ENCODE results near the gene ATP9B. TPM values are rescaled to one million over a fixed set of nuclear protein-coding genes. Genes with fewer than 3 reads are reported as not detected.

Gene ATP9B
- total RNA-seq, 1 experiment from 2014 or later = 17.8 TPM

- Histone ChIP-seq H3K4me1 (ENCODE audit: control insufficient read depth in 1 of 2, insufficient read depth in 2 of 2, low read length in 2 of 2) (peaks cover under 1 to 2% of the 10 kb centered on the region in 2 experiments; a peak in 3 of 4 replicates), H3K4me3 (replicated peaks in 1 of 2; ENCODE audit: low read depth in 1 of 2, low read length in 2 of 2) (no peak overlapping the region), H3K9ac (ENCODE audit: low read length) (no peak overlapping the region), H3K79me2 (ENCODE audit: insufficient read depth, low read length) (no peaks in the 10 kb centered on the region), H3K27me3 (ENCODE audit: insufficient read depth, low read length) (no peaks in the 10 kb centered on the region), H3K27ac (ENCODE audit: low read depth, low read length) (no peak overlapping the region), H4K20me1 (ENCODE audit: insufficient read depth) (no peaks in the 10 kb centered on the region), H3K4me2 (ENCODE audit: low read length) (no peak overlapping the region), H3K36me3 (ENCODE audit: control insufficient read depth in 1 of 2, insufficient read depth in 2 of 2, low read length in 2 of 2) (0 out of 4 replicates have a peak, but pooled peaks cover 0 to 4% of the 10 kb centered on the region in 2 experiments), H3K9me3 (ENCODE audit: control insufficient read depth in 1 of 2, insufficient read depth in 1 of 2, low read depth in 1 of 2, low read length in 2 of 2) (no peaks in the 10 kb centered on the region), H2AFZ (ENCODE audit: low read depth, low read length, poor library complexity, severe bottlenecking) (no peak overlapping the region), H3K9me2 (ENCODE audit: insufficient read depth) (no peaks in the 10 kb centered on the region)
- intact Hi-C loops (cut with micrococcal nuclease) = no loop called here
- no TSS peak for BruUV-seq (replicated peaks)
- POLR2A ChIA-PET = no interaction called here
- ATAC-seq (no peak), DNase-seq (ENCODE audit: low read depth, low spot score) (no peak)
- no peak for TF ChIP-seq SP1 (IDR thresholded peaks at IDR 0.05; ENCODE audit: low read depth)
- no peak for TF ChIP-seq EZH2phosphoT487 (IDR thresholded peaks at IDR 0.05; ENCODE audit: borderline replicate concordance)
- no peak for TF ChIP-seq YY1 (IDR thresholded peaks at IDR 0.05; ENCODE audit: extremely low read depth, insufficient replicate concordance, low read depth, low read length)
- no peak for TF ChIP-seq EGR1 (IDR thresholded peaks at IDR 0.05; ENCODE audit: low read depth)
- no peak for TF ChIP-seq POLR2A (IDR thresholded peaks at IDR 0.05; ENCODE audit: borderline replicate concordance, extremely low read depth, insufficient read depth, insufficient read length)
- TF ChIP-seq RAD21 (IDR thresholded peaks at IDR 0.05; ENCODE audit: low read depth) = no peak
- TF ChIP-seq, protein P1, sequence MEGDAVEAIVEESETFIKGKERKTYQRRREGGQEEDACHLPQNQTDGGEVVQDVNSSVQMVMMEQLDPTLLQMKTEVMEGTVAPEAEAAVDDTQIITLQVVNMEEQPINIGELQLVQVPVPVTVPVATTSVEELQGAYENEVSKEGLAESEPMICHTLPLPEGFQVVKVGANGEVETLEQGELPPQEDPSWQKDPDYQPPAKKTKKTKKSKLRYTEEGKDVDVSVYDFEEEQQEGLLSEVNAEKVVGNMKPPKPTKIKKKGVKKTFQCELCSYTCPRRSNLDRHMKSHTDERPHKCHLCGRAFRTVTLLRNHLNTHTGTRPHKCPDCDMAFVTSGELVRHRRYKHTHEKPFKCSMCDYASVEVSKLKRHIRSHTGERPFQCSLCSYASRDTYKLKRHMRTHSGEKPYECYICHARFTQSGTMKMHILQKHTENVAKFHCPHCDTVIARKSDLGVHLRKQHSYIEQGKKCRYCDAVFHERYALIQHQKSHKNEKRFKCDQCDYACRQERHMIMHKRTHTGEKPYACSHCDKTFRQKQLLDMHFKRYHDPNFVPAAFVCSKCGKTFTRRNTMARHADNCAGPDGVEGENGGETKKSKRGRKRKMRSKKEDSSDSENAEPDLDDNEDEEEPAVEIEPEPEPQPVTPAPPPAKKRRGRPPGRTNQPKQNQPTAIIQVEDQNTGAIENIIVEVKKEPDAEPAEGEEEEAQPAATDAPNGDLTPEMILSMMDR (IDR thresholded peaks at IDR 0.05 in 2 of 3, conservative IDR thresholded peaks at IDR 0.05 in 1 of 3; ENCODE audit: borderline replicate concordance in 1 of 3, insufficient read depth in 1 of 3, low read depth in 2 of 3, low read length in 2 of 3) = no peak
- TF ChIP-seq CEBPB (IDR thresholded peaks at IDR 0.05; ENCODE audit: low read depth) = no peak
- no peak for TF ChIP-seq ZFX (IDR thresholded peaks at IDR 0.05)
- TF ChIP-seq MAX (IDR thresholded peaks at IDR 0.05) = no peak
- no peak for TF ChIP-seq SIN3A (IDR thresholded peaks at IDR 0.05; ENCODE audit: low read depth)
- TF ChIP-seq JUND (IDR thresholded peaks at IDR 0.05) = no peak
- no peak for TF ChIP-seq ATF3 (IDR thresholded peaks at IDR 0.05)
- TF ChIP-seq CBX3 (IDR thresholded peaks at IDR 0.05; ENCODE audit: low read depth) = no peak
- TF ChIP-seq ELF1 (IDR thresholded peaks at IDR 0.05; ENCODE audit: borderline replicate concordance, low read depth) = no peak
- TF ChIP-seq, protein P2, sequence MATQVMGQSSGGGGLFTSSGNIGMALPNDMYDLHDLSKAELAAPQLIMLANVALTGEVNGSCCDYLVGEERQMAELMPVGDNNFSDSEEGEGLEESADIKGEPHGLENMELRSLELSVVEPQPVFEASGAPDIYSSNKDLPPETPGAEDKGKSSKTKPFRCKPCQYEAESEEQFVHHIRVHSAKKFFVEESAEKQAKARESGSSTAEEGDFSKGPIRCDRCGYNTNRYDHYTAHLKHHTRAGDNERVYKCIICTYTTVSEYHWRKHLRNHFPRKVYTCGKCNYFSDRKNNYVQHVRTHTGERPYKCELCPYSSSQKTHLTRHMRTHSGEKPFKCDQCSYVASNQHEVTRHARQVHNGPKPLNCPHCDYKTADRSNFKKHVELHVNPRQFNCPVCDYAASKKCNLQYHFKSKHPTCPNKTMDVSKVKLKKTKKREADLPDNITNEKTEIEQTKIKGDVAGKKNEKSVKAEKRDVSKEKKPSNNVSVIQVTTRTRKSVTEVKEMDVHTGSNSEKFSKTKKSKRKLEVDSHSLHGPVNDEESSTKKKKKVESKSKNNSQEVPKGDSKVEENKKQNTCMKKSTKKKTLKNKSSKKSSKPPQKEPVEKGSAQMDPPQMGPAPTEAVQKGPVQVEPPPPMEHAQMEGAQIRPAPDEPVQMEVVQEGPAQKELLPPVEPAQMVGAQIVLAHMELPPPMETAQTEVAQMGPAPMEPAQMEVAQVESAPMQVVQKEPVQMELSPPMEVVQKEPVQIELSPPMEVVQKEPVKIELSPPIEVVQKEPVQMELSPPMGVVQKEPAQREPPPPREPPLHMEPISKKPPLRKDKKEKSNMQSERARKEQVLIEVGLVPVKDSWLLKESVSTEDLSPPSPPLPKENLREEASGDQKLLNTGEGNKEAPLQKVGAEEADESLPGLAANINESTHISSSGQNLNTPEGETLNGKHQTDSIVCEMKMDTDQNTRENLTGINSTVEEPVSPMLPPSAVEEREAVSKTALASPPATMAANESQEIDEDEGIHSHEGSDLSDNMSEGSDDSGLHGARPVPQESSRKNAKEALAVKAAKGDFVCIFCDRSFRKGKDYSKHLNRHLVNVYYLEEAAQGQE (IDR thresholded peaks at IDR 0.05; ENCODE audit: low read depth) = no peak
- no peak for TF ChIP-seq ZNF274 (IDR thresholded peaks at IDR 0.05; ENCODE audit: low read depth, low read length)
- TF ChIP-seq TCF7L2 (IDR thresholded peaks at IDR 0.05; ENCODE audit: borderline replicate concordance, extremely low read depth, insufficient read depth, insufficient read length) = no peak
- RAD21 ChIA-PET (ENCODE audit: low non-redundant PET in 1 of 2, low total read pairs in 2 of 2, uncharacterized antibody in 2 of 2, unreplicated experiment in 2 of 2) = no interaction called here
- CTCF ChIA-PET = no interaction called here
These were observed 298.3 kb downstream of the ATP9B start for GRCh38 chr18:79367480-79367879.

Measured in HCT116 (cell line).